HG03469 (cell line): ENCODE data around the gene EFTUD2.

Experiments used
- ATAC-seq: cut with Tn5 transposase; IDR thresholded peaks from one replicate; pipeline ENCODE4 v1.9.1; 2021; ENCODE audit warnings: mild to moderate bottlenecking, moderate library complexity, moderate number of reproducible peaks; ENCODE audit not compliant: unreplicated experiment

EFTUD2 gene

GRCh38 chr17:44911133-44912001 lies 12.1 kb upstream of the EFTUD2 start:
- no peak for ATAC-seq

DNA sequence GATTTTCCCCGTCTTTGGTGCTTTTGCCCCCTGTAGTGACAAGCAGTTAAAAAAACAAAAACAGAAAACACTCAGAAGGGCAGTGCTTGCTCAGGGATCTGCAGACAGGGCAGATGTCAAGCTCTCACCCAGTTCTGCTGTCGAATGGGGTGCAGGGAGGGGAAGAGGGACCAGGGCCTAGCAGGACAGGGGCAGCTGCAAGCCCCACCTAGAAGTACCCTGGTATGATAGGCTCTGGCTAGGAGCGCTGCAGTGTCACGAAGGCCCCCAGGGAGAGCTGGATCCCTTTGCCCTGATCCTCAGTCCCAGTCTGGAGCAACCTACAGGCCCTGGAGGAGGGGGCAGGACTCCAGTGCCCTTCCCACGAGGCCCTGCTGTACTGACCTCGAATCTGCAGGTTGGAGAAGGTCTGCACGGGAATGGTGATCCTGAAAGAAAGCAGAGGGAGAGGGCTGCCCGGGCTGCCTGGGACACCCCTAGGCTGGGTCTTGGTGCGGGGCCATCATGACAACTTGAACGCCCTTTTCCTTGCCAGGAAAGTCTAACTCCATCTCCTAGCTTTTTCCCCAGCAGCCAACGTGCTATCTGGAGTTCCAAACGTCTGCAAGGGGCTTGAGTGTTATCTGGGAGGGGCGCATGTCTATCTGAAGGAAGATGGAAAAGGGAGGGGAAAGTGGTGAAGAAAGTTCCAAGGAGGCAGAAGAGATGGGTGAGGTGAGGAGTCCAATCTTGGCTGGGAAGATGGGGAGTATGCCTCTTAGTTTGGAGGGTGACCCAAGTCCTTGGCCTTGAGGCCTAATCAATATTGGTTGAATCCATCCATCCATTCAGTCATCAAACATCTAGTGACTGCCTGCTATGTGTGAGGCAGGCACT lies 11.2 kb upstream of the EFTUD2 start:
- ATAC-seq: no peak

DNA sequence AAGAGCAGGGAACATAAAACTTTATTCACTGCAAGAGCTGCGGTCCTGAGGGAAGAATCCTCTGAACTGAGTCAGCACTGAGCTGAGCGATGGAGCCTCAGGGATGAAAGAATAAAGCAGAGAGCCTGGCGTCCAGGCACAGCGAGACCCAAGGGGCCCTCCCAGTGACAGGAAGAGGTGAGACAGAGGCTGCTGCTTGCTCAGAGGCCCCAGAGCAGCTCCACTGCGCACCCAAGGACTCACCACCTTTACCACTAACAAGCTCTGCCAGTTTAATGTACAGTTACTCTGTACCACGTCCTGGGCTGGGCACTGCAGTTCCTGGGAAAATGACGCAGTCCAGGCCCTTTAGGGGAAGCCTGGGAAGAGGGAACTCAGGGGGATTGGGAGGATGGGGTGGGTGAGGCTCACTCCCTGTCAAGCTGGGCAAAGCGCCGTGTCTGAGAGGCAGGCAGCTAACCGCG lies 10.5 kb upstream of the EFTUD2 start:
- ATAC-seq: no peak

- no peak for ATAC-seq
These were observed 9.6 kb upstream of the EFTUD2 start for GRCh38 chr17:44908761-44909326.

DNA sequence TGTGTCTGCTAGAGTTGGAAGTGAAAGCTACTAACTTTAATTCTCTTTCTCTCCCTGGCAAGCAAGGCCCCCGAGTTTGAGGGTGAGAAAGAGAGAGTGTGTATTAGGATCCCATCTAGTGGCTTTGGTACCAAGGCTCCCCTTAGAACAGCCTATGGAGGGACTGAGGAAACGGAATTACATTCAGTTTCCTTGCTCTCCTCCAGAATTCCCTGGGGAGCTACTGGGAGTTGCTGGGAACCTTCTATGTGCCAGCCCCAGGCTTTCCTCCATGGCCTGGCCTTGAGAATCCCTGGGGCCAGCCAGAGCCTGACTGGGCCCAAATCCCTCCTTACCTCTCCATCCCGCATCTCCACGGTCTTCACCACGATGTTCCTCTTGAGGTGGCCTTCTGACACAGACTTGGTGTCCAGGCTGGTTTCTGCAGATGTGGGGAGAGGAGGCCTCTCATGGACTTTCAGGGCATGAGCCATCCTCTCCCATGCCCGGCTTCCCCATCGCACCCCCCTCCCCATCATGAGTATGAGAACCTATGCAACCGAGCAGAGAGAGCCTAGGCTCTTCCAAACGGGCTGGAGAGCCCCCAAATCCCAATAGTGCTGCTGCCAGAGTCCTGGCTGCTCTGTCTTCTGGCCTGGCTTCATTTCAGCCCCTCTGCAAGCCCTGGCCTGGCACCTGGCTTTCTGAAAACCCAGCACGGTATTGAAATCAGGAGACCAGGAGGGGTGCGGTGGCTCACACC lies 8.7 kb upstream of the EFTUD2 start:
- no peak for ATAC-seq

GRCh38 chr17:44906763-44907728 lies 7.8 kb upstream of the EFTUD2 start:
- ATAC-seq: no peak

DNA sequence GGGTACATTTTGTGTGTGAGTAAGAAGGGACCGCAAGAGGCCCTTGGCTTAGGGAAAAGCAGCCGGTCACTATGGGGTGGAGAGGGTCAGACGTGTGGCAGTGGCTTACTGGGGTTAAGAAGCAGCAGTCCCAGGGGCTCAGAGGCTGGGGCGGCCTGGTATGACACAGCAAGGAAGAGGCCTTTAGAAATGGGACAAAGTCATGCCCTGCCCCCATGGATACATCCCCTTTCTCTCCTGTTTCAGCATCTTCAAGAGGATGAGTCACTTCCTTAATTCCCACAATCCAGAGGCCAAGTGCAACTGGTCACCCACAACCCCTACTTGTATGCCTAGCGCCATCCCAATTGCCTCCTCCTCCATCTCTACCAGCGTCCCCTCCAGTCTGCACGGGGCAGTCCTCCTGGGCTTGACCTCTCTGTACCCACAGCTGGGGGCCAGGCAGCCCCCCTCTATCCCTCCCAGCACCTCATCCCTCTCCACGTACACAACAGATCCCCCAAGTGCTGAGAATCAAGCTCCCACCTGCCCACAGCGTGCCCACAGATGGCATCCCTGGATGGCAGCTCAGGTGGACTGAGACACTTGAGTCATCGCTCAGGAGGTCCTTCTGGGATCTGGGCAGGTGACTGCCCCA lies 6.9 kb upstream of the EFTUD2 start:
- no peak for ATAC-seq

DNA sequence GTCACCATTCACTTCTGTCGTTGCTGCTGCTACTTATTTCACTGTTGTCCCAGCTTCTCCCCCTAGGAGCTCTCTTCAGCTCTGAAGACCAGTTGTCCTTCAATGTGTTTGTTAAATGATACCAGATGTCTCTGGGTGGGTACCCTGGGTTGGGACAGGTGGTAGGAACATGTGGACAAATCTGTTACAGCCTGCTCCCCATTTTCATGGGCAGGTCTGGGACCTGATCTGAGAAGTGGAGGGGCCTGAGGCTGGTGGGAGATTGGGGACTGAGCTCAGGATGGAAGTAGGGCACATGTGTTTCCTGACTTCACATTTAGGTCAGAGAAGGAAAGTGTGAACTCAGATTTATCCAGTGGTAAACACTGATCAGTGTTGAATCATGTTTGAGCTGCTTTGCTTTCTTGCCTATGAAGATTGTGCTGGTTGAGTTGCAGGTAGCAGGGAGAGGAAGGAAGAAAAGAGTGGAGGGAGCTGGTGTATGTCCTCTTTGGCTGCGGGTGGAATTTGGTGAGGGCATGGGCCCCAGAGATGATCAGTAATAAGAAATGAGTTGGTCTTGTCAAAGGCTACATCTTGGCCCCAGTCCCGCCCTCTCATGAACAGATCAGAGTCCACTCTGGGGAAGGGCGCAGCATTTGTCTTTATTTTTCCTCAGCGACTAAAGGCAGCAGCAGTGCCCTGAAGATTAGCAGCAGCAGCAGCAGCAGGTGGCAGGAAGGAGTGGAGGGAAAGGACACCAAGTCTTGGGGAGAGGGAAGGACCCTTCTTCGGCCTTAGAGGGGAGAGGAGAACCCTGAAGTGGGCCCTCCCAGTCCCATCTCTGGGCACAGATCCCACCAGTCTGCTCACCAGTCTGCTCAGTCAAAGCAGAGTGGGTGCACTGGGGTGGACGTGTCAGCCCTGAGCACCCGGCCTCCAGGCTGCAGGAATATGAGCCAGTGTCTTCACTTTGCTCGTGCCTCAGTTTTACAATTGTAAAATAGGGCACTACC lies 6.1 kb upstream of the EFTUD2 start:
- ATAC-seq: no peak

- ATAC-seq: no peak
These were observed 5.0 kb upstream of the EFTUD2 start for GRCh38 chr17:44904001-44904984.

- no peak for ATAC-seq
These were observed 3.9 kb upstream of the EFTUD2 start for GRCh38 chr17:44903012-44903685.

DNA sequence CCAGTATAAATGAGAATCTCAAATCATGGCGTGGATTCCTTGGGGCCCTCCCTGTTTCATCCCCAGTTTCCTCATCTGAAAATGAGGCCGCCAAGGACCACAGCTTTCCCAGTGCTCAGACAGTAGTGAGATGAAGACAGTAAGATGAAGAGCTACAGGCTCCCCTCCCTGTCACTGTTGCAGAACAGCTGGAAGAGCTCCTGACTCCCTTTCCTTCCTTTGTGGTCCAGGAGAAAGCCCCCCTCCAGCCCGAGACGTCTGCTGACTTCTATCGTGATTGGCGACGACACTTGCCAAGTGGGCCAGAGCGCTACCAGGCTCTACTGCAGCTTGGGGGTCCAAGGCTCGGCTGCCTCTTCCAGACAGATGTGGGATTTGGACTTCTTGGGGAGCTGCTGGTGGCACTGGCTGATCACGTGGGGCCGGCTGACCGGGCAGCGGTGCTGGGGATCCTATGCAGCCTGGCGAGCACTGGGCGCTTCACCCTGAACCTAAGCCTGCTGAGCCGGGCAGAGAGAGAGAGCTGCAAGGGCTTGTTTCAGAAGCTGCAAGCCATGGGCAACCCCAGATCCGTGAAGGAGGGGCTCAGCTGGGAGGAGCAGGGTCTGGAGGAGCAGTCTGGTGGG lies 3.0 kb upstream of the EFTUD2 start:
- no peak for ATAC-seq

DNA sequence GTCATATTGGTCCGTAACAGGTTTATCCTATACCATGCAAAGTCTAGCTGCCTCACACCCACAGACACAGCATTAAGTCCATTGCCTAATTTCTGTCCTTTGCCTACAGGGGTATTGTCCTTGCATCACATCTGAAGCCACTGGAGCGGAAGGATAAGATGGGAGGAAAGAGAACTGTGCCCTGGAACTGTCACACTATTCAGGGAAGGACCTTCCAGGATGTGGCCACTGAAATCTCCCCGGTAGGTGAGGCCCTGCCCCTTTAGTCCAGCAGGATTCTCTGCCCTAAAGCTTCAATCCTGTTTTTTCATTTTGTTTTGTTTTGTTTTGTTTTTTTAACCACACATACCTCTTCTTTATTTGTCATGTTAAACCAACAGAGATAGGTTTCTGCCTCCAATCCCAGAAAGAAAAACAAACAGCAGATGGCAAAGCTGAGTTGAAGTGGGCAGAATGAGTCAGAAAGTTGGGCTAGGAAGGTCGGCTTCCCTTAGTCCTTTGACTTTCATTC lies 2.2 kb upstream of the EFTUD2 start:
- ATAC-seq: no peak

- no peak for ATAC-seq
These were observed 1.6 kb upstream of the EFTUD2 start for GRCh38 chr17:44900894-44901293.

DNA sequence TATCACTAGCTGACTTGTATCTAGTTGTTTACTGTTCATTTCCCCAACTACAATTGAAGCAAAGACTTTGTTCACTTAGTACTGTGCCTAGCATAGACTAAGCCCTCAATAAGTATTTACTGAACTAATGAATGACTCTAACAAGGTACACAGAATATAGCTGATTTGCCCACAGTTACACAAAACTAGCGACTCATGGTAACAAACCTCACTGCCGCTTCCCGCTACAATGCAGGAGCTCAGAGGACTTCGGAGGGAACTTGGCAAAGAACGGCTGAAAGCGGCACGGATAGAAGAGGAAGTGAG lies 524 bp downstream of the EFTUD2 start:
- no peak for ATAC-seq

DNA sequence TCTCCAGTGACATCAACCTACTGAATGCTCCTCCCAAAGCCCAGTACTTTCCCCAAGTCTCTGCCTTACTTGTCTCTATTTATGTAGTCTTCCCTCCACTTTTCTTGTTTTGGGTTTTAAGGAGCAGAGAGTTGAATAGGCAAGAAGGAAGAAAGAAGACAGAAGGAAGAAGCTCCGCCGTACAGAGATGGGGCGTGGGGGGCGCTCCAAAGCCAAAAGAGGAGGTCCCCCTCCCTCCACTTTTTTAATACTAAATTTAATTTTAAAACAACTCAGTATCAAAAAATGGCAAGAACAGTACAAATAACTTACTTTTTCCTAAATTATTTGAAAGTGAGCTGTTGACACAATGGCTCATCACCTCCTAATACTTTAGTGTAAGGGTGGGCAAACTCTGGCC lies 4.6 kb downstream of the EFTUD2 start:
- no peak for ATAC-seq

DNA sequence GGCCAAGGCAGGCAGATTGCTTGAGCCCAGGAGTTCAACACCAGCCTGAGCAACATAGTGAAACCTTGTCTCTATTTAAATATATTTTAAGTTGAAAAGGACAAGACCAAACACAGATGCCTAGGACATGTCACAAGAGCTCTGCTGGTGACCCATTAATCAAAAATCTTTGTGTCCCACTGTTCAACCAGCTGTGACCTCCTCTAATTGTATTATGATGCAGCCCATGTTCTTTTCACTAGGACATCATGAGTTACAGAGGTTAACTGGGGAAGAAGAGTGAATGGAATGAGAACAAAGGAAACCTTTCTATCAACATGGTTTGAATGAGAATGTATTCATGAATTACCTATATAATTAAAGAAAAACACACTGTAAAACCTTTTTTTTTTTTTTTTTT lies 7.0 kb downstream of the EFTUD2 start:
- ATAC-seq: no peak
